ENCODE measurements around the gene DNAAF3.
A peak's percentile ranks its signal among the peaks of the same experiment; 100 is the strongest.

Gene DNAAF3

GRCh38 chr19:55166530-55167268, at the start of gene DNAAF3:
DNAAF3 (minus strand) TSS chr19:55166613; CDS start chr19:55166413, 200 bp downstream.
- H3K9me3 ChIP-seq (ENCODE audit: control insufficient read depth, insufficient read depth, low read depth, low read length): no peaks in the 10 kb centered on the region
- POLR2A ChIA-PET: interaction anchor here (0.7 to 3.2 kb wide), 10 partner anchors 12 to 458 kb away, joined by 3 to 21 read pairs (median 4); partner anchors contain the start of genes HSPBP1, PPP1R12C, PPP6R1 and SYT5
- TF ChIP-seq ZBTB48 (tag by site-specific recombination; IDR thresholded peaks at IDR 0.05): no peak
- no peak for TF ChIP-seq ZNF48 (tag by site-specific recombination; IDR thresholded peaks at IDR 0.05)
- no peak for TF ChIP-seq ZNF518A (tag by site-specific recombination; conservative IDR thresholded peaks at IDR 0.05; ENCODE audit: low read depth)
- TF ChIP-seq SCRT2 (tag by site-specific recombination; IDR thresholded peaks at IDR 0.05): peak; percentile 100
- no peak for TF ChIP-seq REST (tag by site-specific recombination; IDR thresholded peaks at IDR 0.05)
- no peak for TF ChIP-seq ZNF174 (tag by site-specific recombination; IDR thresholded peaks at IDR 0.05)
- no peak for TF ChIP-seq ZNF677 (tag by site-specific recombination; IDR thresholded peaks at IDR 0.05)
- no peak for TF ChIP-seq ZFP3 (tag by site-specific recombination; IDR thresholded peaks at IDR 0.05; ENCODE audit: low read depth)
- peak; percentile 57; the same call in 1 of the 2 replicates for TF ChIP-seq IKZF3 (tag by site-specific recombination; IDR thresholded peaks at IDR 0.05)
- TF ChIP-seq ZNF654 (tag by site-specific recombination; IDR thresholded peaks at IDR 0.05; ENCODE audit: low read depth): no peak
- no peak for TF ChIP-seq BCL11A (tag by site-specific recombination; IDR thresholded peaks at IDR 0.05; ENCODE audit: low read depth)
- peak; percentile 80 for TF ChIP-seq KLF9 (tag by site-specific recombination; IDR thresholded peaks at IDR 0.05; ENCODE audit: low read depth)
- peak; percentile 44; the same call in 1 of the 2 replicates for TF ChIP-seq ZNF350 (tag by site-specific recombination; IDR thresholded peaks at IDR 0.05)
- TF ChIP-seq ZFP37 (tag by site-specific recombination; IDR thresholded peaks at IDR 0.05): no peak
- TF ChIP-seq ZFP41 (tag by site-specific recombination; IDR thresholded peaks at IDR 0.05; ENCODE audit: borderline replicate concordance): no peak
- TF ChIP-seq TSHZ1 (tag by site-specific recombination; IDR thresholded peaks at IDR 0.05; ENCODE audit: borderline replicate concordance): no peak
- TF ChIP-seq HIC1 (tag by site-specific recombination; IDR thresholded peaks at IDR 0.05): no peak
- no peak for TF ChIP-seq SALL2 (tag by site-specific recombination; IDR thresholded peaks at IDR 0.05; ENCODE audit: borderline replicate concordance)
- TF ChIP-seq YY2 (tag by site-specific recombination; IDR thresholded peaks at IDR 0.05): no peak
- TF ChIP-seq ZNF514 (tag by site-specific recombination; IDR thresholded peaks at IDR 0.05): no peak
- no peak for TF ChIP-seq ZSCAN23 (tag by site-specific recombination; IDR thresholded peaks at IDR 0.05)
- no peak for TF ChIP-seq ZNF140 (tag by site-specific recombination; IDR thresholded peaks at IDR 0.05)
- TF ChIP-seq ZNF2 (tag by site-specific recombination; IDR thresholded peaks at IDR 0.05): peak; percentile 22; the same call in 1 of the 2 replicates

More at GRCh38 chr19:55166530-55167268, at the start of gene DNAAF3:
- H3K4me3 ChIP-seq (ENCODE audit: low read depth, low read length): peak within 1 kb of the TSS; percentile 67
- no peaks in the 10 kb centered on the region for H3K36me3 ChIP-seq (ENCODE audit: control insufficient read depth in 2 of 2, insufficient read depth in 1 of 2, low read length in 2 of 2)
- CTCF ChIA-PET: interaction anchor here (0.5 to 4.3 kb wide), 26 partner anchors 9 to 1207 kb away, joined by 3 to 47 read pairs (median 4); partner anchors contain the start of genes PPP1R12C, PPP6R1, RDH13 and TMEM190
- peak within 1 kb of the TSS; percentile 54 for H3K27ac ChIP-seq (ENCODE audit: extremely low read depth, low read depth, low read length)
- peaks cover 2% of the 10 kb centered on the region; the same call in 1 of the 2 replicates for H3K4me1 ChIP-seq (ENCODE audit: control insufficient read depth, insufficient read depth, low read length)

All from HEK293 (cell line).